Cardiac ventricle fibroblast (primary cell): ENCODE measurements around the gene CASKIN2. TPM values are rescaled to one million over a fixed set of nuclear protein-coding genes. Genes with fewer than 3 reads are reported as not detected.

Experiments
- total RNA-seq: library from RNA; depleted of rRNA; stranded (reverse); fragments of >200 nt; gene quantifications from 2 replicates; pipeline ENCODE4 v1.2.3, GENCODE V29; 2015

Gene CASKIN2
- 6.9 and 7.1 TPM in 2 replicates for total RNA-seq

GRCh38 chr17:75515496-75516254, at the start of gene CASKIN2:
TSS of gene CASKIN2 (minus strand) at chr17:75515537. CDS start at chr17:75513804, 1,733 bp downstream.

GRCh38 chr17:75524970-75525805, 9.9 kb upstream of the CASKIN2 start, which contains the start of gene LLGL2:
TSS of gene LLGL2 (plus strand) at chr17:75525697. CDS start at chr17:75543427, 17,730 bp downstream.

GRCh38 chr17:75516255-75516618, 900 bp upstream of the CASKIN2 start, which contains the start of gene TSEN54:
TSS of gene TSEN54 (plus strand) at chr17:75516528. CDS start at chr17:75516561, 33 bp downstream.

GRCh38 chr17:75456417-75457046, 58.8 kb downstream of the CASKIN2 start, which contains the start of gene TMEM94:
TSS of gene TMEM94 (plus strand) at chr17:75456635. CDS start at chr17:75471906, 15,271 bp downstream.

Other genes with a start within 250 kb of the CASKIN2 start
- 5.5 and 6.0 TPM in 2 replicates for gene MIF4GD, start 244.3 kb downstream of the CASKIN2 start, total RNA-seq
- gene SLC25A19, start 226.1 kb downstream of the CASKIN2 start, total RNA-seq: 2.7 and 4.5 TPM in 2 replicates
- gene GRB2, start 109.9 kb downstream of the CASKIN2 start, total RNA-seq: 51.5 and 100 TPM in 2 replicates
- 32.3 and 51.9 TPM in 2 replicates for gene TMEM94, start 58.9 kb downstream of the CASKIN2 start, total RNA-seq
- gene TSEN54, start 991 bp upstream of the CASKIN2 start, total RNA-seq: 17.3 and 19.4 TPM in 2 replicates
- gene LLGL2, start 10.2 kb upstream of the CASKIN2 start, total RNA-seq: not detected in 2 replicates
- 0.37 and 0.83 TPM in 2 replicates for gene MYO15B, start 72.3 kb upstream of the CASKIN2 start, total RNA-seq
- not detected in 2 replicates for gene SMIM5, start 117.9 kb upstream of the CASKIN2 start, total RNA-seq
- gene RECQL5, start 151.6 kb upstream of the CASKIN2 start, total RNA-seq: 10.3 and 13.6 TPM in 2 replicates
- gene SAP30BP, start 151.8 kb upstream of the CASKIN2 start, total RNA-seq: 32.4 and 36.3 TPM in 2 replicates
- gene ITGB4, start 205.9 kb upstream of the CASKIN2 start, total RNA-seq: 0.25 and 0.59 TPM in 2 replicates
- 20.0 and 26.4 TPM in 2 replicates for gene GALK1, start 249.7 kb upstream of the CASKIN2 start, total RNA-seq